NCI-H187 treated with DMSO at 0.1 percent for 48 hours (cell line): ENCODE measurements around the gene ZNF469.

Experiments
- DNase-seq: peaks from one replicate; lab custom pipeline; 2025; lab: John Stamatoyannopoulos, UW

ZNF469 gene, protein sequence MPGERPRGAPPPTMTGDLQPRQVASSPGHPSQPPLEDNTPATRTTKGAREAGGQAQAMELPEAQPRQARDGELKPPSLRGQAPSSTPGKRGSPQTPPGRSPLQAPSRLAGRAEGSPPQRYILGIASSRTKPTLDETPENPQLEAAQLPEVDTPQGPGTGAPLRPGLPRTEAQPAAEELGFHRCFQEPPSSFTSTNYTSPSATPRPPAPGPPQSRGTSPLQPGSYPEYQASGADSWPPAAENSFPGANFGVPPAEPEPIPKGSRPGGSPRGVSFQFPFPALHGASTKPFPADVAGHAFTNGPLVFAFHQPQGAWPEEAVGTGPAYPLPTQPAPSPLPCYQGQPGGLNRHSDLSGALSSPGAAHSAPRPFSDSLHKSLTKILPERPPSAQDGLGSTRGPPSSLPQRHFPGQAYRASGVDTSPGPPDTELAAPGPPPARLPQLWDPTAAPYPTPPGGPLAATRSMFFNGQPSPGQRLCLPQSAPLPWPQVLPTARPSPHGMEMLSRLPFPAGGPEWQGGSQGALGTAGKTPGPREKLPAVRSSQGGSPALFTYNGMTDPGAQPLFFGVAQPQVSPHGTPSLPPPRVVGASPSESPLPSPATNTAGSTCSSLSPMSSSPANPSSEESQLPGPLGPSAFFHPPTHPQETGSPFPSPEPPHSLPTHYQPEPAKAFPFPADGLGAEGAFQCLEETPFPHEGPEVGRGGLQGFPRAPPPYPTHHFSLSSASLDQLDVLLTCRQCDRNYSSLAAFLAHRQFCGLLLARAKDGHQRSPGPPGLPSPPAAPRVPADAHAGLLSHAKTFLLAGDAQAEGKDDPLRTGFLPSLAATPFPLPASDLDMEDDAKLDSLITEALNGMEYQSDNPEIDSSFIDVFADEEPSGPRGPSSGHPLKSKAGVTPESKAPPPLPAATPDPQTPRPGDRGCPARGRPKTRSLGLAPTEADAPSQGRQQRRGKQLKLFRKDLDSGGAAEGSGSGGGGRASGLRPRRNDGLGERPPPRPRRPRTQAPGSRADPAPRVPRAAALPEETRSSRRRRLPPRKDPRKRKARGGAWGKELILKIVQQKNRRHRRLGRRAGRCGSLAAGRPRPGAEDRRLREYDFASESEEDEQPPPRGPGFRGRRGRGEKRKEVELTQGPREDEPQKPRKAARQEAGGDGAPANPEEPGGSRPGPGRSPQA (N-terminal part only)

DNA sequence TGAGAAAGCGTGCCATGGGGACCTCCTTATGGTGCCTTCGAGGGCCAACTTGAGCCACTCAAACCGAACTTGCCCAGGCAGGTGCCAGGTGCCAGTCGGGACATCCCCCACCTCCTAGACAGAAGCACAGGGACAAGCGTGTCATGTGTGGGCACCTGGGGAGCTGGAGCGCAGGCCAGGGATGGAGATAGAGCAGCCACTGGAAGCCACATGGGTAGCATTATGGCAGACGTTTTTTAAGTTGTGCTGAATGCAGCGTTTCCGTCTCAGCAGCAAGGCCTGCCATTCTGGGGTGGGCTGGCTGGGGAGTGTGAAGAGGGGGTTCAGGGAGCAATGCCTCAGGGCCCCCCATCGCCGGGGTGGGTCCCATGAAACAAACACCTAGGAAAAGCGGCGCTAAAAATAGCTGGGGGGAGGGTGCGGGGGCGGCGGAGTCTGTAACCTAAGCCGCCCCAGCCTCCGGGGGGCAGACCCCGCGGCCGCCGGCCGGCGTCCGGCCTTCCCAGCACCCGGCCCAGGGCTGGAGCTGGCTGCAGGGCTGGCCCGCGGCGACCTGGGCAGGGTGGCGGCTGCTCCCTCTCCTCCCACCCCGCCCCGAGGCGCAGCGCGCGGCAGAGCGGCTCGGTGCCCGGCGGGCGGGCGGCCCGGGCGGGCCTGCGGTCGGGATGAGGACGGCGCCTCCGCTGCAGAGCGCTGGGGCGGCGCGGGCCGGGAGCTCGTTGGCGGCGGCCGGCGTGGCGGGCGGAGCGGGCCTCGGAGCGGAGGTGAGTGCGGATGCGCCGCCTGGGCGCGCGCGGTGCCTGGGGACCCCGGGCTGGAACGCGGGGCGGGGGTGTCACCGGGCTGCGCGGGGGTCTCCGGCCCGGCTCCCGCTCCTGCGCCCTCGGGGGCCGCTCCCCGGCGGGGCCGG lies at the start of gene ZNF469:
Gene ZNF469 (plus strand): TSS at position 469 of the 910 bp plus-strand sequence. CDS start 44,512 bp downstream, outside the sequence.
- no peak for DNase-seq

DNA sequence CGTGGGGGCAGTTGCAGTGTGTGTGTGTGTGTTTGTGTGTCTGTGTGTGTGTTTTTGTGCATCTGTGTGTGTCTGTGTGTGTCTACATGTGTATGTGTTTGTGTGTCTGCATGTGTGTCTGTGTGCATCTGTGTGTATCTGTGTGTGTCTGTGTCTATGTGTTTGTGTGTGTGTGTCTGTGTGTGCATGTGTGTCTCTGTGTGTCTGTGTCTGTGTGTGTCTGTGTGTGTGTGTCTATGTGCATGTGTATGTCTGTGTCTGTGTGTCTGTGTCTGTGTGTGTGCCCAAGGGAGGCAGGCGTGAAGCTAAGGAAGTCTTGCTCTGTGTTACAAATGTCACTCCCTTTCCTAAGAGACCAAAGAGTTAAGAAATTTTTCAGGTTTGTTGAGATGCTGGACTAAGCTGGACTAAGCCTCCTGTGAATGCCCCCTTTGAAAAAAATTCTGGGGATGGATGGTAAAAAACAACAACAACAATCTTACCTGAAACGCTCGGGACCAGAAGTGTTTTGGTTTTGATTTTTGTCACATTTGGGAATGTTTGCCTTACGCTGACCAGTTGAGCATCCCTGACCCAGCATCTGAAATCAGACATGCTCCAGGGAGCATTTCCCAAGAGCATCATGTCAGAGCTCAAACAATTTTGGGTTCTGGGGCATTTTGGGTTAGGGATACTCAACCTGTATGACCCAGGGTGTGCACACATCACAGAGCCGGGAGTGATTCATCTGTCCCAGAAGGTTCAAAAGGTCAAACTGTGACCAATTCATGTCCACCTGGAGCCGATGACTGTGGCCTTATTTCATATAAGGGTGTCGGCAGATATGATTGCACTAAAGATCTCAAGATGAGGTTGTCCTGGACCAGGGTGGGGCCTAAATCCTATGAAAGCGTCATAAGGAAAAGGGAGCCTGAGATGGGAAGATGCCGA lies 48.6 kb upstream of the ZNF469 start:
- no peak for DNase-seq

DNA sequence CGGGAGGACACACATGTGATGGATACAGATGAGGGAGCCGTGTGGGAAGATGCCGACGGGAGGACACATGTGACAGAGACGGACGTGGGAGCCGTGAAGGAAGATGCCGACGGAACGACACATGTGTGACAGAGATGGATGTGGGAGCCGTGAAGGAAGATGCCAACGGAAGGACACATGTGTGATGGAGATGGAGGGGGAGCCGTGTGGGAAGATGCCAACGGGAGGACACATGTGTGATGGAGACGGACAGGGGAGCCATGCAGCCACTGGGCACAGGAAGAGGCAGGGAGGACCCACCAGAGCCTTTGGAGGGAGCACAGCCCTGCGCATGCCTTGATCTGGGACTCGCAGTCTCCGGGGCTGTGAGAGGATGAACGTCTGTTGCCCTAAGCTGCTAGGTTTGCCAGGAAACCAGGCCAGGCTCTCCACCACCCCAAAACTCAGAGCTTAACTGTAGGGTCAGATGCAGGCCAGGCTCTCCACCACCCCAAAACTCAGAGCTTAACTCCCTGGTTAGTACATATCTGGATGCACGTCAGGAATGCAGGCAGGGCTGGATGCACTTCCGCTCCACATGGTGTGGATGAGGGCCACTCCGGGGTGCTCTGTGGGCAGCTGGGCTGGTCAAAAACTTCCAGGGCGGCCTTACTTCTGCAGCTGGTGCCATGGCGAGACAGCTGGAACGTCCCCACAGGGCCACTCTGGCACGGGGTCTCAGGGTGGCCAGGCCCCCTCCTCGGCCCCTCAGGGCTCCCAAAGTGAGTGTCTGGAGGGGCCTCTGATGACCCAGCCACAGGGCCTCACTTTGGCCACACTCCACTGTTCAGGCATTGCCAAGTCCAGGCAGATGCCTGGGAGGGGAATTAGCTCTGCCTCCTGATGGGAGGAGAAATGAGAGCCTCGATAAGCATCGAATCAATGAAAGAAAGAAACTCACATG lies 47.7 kb upstream of the ZNF469 start:
- DNase-seq: no peak

DNA sequence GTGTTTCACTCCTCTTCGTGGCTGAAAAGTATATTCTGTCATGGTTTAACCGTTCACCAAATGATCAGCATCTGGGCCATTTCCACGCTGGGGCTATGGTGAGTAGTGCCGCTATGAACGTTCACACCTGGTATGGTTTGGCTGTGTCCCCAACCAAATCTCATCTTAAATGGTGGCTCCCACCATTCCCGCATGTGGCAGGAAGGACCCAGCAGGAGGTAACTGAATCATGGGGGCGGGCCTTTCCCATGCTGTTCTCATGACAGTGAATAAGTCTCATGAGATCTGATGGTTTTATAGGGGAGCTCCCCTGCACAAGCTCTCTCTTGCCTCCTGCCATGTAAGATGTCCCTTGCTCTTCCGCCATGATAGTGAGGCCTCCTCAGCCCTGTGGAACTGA lies 45.7 kb upstream of the ZNF469 start:
- DNase-seq: no peak

DNA sequence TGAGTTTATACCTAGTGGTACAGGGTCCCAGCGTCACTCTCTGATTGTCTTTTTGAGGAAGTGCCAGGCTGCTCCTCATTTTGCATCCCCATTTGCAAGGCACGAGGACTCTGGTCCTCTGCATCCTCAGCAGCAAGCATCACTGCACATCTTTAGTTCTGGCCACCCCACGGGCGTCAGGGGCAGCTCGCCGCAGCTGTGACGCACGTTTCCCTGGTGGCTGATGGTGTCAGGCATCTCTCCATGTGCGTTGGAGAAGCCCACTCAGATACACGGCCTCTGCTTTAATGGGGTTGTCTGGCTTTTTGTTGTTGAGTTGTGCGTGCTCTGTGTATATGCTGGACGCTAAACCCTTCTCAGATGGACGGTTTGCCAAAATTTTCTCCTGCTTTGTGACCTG lies 45.2 kb upstream of the ZNF469 start:
- DNase-seq: no peak

DNA sequence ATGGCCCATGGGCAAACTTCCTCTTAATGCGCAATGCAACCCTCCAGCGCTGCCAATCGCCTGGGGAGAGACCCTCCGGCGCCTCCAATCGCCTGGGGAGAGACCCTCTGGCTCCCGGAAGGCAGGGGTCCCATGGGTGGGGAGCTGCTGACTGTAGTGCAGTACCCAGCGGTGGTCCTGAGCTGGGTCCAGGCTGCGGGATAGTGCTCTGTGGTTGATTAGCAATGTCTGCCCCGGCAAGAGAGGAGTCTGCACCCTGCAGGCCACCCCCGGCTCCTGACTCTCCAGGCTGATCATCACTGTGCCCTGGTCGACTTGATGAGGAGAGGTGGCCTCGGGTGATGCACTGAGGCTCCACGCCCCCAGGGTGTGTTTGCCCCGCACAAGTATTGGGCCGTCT lies 44.6 kb upstream of the ZNF469 start:
- DNase-seq: no peak

DNA sequence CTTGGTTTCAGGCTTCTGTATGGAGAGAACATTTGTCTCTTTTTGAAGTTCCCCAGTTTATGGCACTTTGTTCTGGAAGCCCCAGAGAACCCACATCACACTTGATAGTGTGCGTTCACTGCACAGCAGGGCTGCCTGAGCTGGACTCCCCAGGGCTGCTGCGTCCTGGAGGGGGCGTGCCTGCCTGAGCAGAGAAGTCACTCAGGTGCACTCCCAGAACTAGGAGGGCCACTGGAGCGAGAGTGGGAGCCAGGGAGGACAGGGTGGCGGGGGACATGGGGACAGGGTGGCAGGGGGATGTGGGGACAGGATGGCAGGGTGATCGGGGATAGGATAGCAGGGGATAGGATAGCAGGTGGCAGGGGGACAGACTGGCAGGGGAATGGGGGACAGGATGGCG lies 43.9 kb upstream of the ZNF469 start:
- DNase-seq: no peak

DNA sequence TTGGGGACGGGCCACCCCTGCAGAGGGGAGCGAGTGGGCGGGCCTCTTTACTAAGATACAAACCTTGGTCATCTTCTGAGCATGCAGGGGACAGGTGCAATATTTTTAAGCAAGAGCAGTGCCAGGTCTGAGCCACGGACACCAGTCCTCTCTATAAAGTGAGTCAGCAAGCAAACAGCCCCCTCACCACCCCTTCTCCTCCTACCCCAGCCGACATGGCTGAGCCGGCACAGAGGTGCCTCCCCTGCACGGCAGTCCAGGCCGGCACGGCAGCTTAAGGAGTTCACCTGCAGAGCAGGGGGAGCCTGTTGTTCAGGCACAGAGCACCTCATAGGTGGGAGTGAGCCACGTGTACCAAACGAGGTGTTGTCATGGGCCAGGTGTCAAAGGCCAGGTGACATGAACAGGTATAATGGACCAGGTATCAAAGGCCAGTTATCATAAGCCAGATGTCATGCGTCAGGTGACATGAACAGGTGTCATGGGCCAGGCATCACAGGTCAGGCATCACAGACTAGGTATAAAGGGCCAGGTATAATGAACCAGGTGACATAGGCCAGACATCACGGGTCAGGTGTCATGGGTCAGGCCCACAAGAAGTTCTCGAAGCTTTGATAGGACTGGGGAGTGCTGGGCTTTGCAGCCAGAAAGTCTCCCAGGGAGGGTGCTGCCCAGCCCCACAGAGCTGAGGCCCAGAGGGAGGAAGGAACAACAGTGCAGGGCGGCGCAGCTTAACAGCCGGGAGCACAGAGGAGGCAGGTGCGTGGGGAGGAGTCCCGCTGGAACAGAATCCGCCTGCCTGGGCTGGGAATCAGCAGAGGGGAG lies 42.6 kb upstream of the ZNF469 start:
- DNase-seq: no peak

DNA sequence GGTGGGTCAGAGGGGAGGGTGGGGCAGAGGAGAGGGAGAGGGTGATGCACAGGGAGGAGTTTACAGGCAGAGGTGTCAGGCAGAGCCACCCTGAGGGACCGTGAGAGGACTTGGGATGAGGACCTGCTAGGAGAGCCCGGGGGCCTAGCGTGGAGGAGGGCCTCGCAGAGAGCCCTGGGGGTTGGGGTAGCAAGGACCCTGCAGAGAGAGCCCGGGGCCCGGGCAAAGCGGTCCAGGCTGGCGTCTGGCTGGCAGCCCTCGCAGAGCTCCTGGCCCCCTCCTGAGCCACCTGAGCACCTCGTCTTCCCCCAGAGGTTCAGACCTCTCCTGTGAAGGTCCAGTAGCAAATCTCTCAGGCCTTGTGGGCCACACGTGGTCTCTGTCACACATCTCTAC lies 42.0 kb upstream of the ZNF469 start:
- DNase-seq: no peak

DNA sequence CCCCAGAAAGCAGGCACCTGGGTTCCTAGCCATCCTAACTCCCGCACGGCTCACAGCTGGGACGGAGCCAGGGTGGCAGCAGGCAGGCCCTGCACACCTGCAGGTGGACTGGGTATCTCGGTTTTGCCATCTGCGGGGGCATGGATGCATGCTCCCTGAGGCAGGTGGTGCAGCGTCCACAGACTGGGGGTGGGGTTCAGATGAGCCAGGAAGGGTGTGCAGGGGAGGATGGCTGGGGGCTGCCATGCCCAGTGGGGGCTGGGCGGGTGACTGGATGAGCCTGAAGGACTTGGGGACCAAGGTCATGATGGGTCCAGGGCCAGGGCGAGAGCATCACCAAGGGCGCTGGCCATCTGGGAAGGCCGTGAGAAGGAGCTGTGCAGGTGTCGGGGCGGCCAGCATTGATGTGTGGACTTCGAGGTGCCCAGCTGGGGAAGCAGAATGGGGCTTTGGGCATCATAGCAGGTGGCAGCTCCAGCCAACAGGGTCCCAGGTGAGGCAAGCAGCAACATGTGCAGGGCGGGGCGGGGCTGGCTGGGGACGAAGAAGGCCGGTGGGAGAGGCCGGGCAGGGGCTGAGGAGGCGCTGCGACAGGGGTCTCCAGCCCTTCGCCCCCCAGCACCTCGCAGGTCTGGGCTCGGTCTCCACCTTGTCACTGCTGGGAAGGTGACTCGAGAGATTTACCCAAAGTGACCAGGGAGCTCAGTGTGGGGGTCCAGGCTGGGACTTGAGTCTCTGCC lies 41.0 kb upstream of the ZNF469 start:
- no peak for DNase-seq

DNA sequence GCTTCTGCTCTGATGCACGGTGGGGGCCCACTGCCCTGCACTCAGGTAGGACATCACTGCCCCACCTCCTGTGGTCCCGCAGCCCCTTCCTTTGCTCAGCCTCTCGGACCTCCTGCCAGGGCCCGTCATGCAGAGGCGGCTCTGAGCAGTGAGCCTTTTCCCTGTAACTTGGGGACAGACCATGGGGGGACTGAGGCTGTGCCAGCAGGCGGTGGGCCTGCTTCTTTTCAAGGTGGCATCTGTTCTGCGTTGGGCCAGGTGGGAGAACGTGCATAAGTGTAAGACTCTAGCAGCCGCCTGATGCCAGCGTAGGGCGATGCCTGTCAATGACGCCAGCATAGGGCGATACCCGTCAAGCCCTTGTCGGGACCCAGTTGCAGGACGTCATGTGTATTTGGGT lies 40.3 kb upstream of the ZNF469 start:
- DNase-seq: no peak

DNA sequence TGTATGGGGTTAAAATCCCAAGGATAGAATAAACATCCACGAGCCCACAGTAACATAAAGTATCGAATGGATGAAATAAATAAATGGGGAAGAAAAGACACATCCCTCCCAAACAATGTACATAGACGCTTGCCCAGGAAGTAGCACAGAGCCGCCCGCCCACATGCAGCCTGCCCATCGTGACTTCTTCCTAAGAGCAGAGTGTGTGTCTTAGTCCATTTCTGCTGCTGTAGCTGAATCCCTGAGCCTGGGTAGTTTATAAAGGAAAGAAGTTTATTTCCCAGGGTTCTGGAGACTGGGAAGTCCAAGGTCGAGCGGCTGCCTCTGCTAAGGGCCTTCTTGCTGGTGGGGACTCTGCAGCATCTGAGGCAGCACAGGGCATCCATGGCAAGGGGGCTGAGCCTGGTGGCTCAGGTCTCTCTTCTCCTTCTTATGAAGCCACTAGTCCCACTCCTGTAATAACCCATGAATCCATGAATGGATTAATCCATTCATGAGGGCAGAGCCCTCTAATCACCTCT lies 39.4 kb upstream of the ZNF469 start:
- DNase-seq: no peak

DNA sequence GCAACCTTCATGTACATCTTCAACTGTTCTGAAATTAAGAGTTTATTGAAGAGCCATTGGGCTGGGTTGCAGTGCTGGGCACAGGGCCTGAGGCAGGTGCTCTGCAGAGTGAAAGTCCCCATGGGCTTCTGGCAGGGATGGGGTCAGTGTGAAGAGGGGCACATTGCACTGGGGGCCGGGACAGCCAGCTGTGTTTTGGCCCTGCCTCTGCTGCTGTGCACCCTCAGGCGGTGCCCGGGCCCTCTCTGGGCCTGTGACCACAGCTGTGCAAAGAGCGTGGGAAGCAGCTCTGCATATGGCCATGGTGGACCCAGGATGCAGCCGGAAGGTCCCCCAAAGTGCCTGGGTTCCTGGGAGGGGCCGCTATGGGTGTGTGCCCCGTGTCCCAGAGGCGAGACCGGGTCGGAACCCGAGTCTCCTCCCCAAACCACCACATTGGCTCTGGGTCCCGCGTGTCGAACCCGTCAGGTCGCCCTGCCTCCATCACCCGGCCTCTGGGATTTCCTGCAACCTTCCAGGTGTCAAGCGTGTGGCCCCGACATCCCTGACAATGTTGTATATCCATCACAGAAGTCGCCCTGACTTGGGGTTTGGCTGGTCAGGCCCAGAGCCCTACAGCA lies 38.2 kb upstream of the ZNF469 start:
- no peak for DNase-seq

DNA sequence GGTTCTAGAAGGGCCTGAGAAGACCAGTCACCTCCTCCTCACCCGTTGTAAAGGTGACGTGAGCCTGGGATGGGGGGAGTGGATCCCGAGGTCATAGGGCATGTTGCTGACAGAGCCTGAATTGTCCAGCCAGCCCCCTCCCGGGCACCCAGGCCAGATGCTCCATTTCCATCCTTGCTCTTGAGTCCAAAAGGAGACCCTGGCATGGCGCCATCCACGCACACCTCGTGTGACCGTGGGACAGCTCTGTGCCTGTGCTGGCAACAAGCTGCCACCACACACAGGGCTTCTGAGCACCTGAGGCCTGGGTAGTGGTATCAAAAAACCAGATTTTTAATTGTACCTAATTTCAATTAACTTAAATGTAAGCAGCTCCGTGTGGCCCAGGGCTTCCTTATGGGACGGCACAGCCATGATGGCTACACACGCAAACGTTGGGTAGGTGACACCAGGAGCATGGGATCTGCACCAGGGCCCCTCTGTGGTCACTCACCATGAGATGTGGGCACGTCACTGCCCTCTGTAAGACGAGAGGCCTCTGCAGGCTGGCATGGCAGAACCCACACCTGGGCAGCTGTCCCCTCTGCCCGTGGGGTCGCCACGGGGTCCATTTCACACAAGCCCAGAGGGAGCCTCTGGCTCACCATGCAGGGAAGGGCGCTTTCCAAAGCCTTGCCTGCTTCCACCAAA lies 37.6 kb upstream of the ZNF469 start:
- DNase-seq: no peak

DNA sequence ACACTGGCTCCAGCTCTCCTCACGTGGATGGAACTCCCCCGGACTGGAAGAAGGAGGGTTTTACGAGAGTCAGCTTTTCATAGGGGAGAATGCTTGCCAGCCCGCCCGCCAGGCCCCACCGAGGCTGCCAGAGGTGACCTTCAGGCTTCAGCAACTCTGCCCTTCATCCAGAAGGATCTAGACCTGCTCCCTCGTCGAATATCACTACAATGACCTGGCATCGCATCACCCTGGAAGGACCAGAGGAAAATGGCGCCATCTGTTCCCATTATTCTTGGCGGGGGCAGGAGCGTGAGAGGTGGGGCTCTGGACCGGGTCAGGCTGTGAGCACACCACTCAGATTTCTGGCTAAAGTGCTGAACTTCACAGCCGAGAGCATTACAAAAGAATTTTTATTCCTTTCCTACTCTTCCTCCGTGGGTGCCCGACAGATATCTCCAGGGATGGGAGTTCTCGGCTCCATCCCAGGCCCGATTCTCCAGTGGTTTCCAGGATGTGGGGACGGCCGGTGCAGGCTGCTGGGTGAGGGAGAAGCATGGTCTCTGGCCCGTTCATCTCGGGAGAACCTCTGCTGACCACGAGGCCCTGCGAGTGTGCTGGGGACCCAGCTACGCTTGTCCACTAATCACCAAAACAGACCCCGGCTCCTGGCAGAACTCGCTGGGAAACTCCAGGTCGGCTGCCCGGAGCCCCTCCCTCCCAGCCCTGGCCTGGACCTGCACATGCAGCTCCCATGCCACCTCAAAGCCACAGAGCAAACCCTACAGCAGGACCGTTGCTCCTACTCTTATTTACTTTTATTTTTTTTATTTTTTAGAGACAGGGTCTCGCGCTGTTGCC lies 36.8 kb upstream of the ZNF469 start:
- DNase-seq: no peak
